ENCODE measurements around the gene SLC26A1. TPM values are rescaled to one million over a fixed set of nuclear protein-coding genes. Genes with fewer than 3 reads are reported as not detected.
"Not testable (repeated sequence)": the region's sequence is repeated elsewhere in the genome, so short reads cannot be mapped to it uniquely, and the experiment has no call there.

The SLC26A1 gene
- total RNA-seq, 1 donor from 2014 or later, result 0.43 TPM

DNA sequence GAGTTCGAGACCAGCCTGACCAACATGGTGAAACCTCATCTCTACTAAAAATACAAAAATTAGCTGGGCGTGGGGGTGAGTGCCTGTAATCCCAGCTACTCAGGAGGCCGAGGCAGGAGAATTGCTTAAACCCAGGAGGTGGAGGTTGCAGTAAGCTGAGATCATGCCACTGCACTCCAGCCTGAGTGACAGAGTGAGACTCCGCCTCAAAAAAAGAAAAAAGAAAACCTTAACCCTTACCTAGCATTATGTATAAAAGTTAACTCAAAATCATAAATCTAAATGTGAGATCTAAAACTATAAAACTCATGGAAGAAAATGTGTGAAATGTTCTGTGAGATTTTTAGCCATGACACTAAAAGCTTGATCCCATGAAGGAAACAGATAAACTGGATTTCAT is 53.7 kb downstream of the SLC26A1 start:
- intact Hi-C loops (cut with micrococcal nuclease), result not testable (repeated sequence)

Other genes with a start within 250 kb of the SLC26A1 start
- 0.48 and 0.86 TPM in 2 replicates for gene CPLX1, start 167.3 kb downstream of the SLC26A1 start, total RNA-seq
- gene GAK, start 61.1 kb downstream of the SLC26A1 start, total RNA-seq, result 141 and 144 TPM in 2 replicates
- 21.8 and 23.6 TPM in 2 replicates for gene TMEM175, start 60.9 kb downstream of the SLC26A1 start, total RNA-seq
- gene DGKQ, start 19.8 kb downstream of the SLC26A1 start, total RNA-seq, result 16.0 and 16.6 TPM in 2 replicates
- 35.3 and 36.0 TPM in 2 replicates for gene IDUA, start 6.4 kb downstream of the SLC26A1 start, total RNA-seq
- gene FGFRL1, start 18.2 kb upstream of the SLC26A1 start, total RNA-seq, result 15.1 and 16.1 TPM in 2 replicates
- gene RNF212, start 120.2 kb upstream of the SLC26A1 start, total RNA-seq, result 0.68 and 1.2 TPM in 2 replicates
- 25.9 and 32.4 TPM in 2 replicates for gene SPON2, start 179.2 kb upstream of the SLC26A1 start, total RNA-seq

Measured in T-helper 2 cell treated with Interferon-gamma antibody and Interleukin-4, amounts not matched to agents 100 ng/mL and 5 ng/mL, for 36 hours (primary cell).